ENCODE measurements around the gene ATP6V0E1.
A peak's percentile ranks its signal among the peaks of the same experiment; 100 is the strongest.
"Not testable (repeated sequence)": the region's sequence is repeated elsewhere in the genome, so short reads cannot be mapped to it uniquely, and the experiment has no call there.

Gene ATP6V0E1

GRCh38 chr5:173056783-173057061, 73.2 kb downstream of the ATP6V0E1 start:
- TF ChIP-seq CTCF (IDR thresholded peaks at IDR 0.05; ENCODE audit: low read depth, low read length) = no peak
- H3K4me3 ChIP-seq (ENCODE audit: low read depth, low read length) = peak overlapping the region; percentile 89

GRCh38 chr5:173057062-173057924, 73.7 kb downstream of the ATP6V0E1 start:
- peak overlapping the region; percentile 89 for H3K4me3 ChIP-seq (ENCODE audit: low read depth, low read length)
- TF ChIP-seq CTCF (IDR thresholded peaks at IDR 0.05; ENCODE audit: low read depth, low read length) = peak; percentile 26; the same call in 1 of the 2 replicates

- no peak overlapping the region for H3K4me3 ChIP-seq (ENCODE audit: low read depth, low read length)
- TF ChIP-seq CTCF (IDR thresholded peaks at IDR 0.05; ENCODE audit: low read depth, low read length) = no peak
These were observed 78.6 kb downstream of the ATP6V0E1 start for GRCh38 chr5:173062141-173062540.

- no peak overlapping the region for H3K4me3 ChIP-seq (ENCODE audit: low read depth, low read length)
- no peak for TF ChIP-seq CTCF (IDR thresholded peaks at IDR 0.05; ENCODE audit: low read depth, low read length)
These were observed 81.6 kb downstream of the ATP6V0E1 start for GRCh38 chr5:173065155-173065554.

GRCh38 chr5:173069671-173070070, 86.1 kb downstream of the ATP6V0E1 start:
- no peak overlapping the region for H3K4me3 ChIP-seq (ENCODE audit: low read depth, low read length)
- TF ChIP-seq CTCF (IDR thresholded peaks at IDR 0.05; ENCODE audit: low read depth, low read length) = no peak

- H3K4me3 ChIP-seq (ENCODE audit: low read depth, low read length) = no peak overlapping the region
- TF ChIP-seq CTCF (IDR thresholded peaks at IDR 0.05; ENCODE audit: low read depth, low read length) = no peak
These were observed 91.7 kb downstream of the ATP6V0E1 start for GRCh38 chr5:173075137-173075843.

- TF ChIP-seq CTCF (IDR thresholded peaks at IDR 0.05; ENCODE audit: low read depth, low read length) = no peak
- no peak overlapping the region for H3K4me3 ChIP-seq (ENCODE audit: low read depth, low read length)
These were observed 92.4 kb downstream of the ATP6V0E1 start for GRCh38 chr5:173075970-173076369.

GRCh38 chr5:173076471-173076870, 92.9 kb downstream of the ATP6V0E1 start:
- H3K4me3 ChIP-seq (ENCODE audit: low read depth, low read length) = not testable (repeated sequence)

Measured in WI38 (cell line).